H9 (cell line): ENCODE results near the gene NME4. TPM values are rescaled to one million over a fixed set of nuclear protein-coding genes. Genes with fewer than 3 reads are reported as not detected.

Experiments used
- DNase-seq: peaks from one replicate; pipeline ENCODE4 v3.0.0-alpha.2; 2017
- H2AFZ ChIP-seq: one replicate; pipeline ENCODE4 v1.6.1; 2013; ENCODE audit warnings: mild to moderate bottlenecking, low read length, control low read depth, moderate library complexity
- H2AK5ac ChIP-seq: 2 replicates; pipeline ENCODE4 v1.6.1; 2013; ENCODE audit warnings: low read length, control low read depth, mixed read lengths; ENCODE audit not compliant: insufficient read length
- H2BK120ac ChIP-seq: one replicate; pipeline ENCODE4 v1.6.1; 2013; ENCODE audit warnings: low read depth, mild to moderate bottlenecking, low read length, control low read depth, inconsistent platforms; ENCODE audit not compliant: poor library complexity, severe bottlenecking
- H2BK12ac ChIP-seq: 2 replicates; pipeline ENCODE4 v1.6.1; 2013; ENCODE audit warnings: low read length, control low read depth, mixed read lengths, low read depth; ENCODE audit not compliant: insufficient read length
- H2BK15ac ChIP-seq: 2 replicates; pipeline ENCODE4 v1.6.1; 2013; ENCODE audit warnings: low read depth, low read length, control low read depth
- H2BK20ac ChIP-seq: one replicate; pipeline ENCODE4 v1.6.1; 2013; ENCODE audit warnings: low read depth, mild to moderate bottlenecking, low read length, control low read depth, inconsistent platforms; ENCODE audit not compliant: poor library complexity, severe bottlenecking
- H2BK5ac ChIP-seq: 2 replicates; pipeline ENCODE4 v1.6.1; 2013; ENCODE audit warnings: low read length, control low read depth, mixed read lengths; ENCODE audit not compliant: insufficient read length
- H3K14ac ChIP-seq: 2 replicates; pipeline ENCODE4 v1.6.1; 2013; ENCODE audit warnings: low read length, control low read depth; ENCODE audit not compliant: insufficient read depth
- H3K18ac ChIP-seq: 2 replicates; pipeline ENCODE4 v1.6.1; 2013; ENCODE audit warnings: low read depth, mild to moderate bottlenecking, mixed read lengths, low read length, control low read depth; ENCODE audit not compliant: insufficient read length
- H3K23ac ChIP-seq: 2 replicates; pipeline ENCODE4 v1.6.1; 2013; ENCODE audit warnings: low read length, control low read depth, mixed read lengths, low read depth; ENCODE audit not compliant: insufficient read length
- H3K23me2 ChIP-seq: 2 replicates; pipeline ENCODE4 v1.6.1; 2013; ENCODE audit warnings: low read depth, mild to moderate bottlenecking, mixed read lengths, low read length, control low read depth; ENCODE audit not compliant: insufficient read length, poor library complexity, severe bottlenecking
- H3K27ac ChIP-seq: 2 replicates; pipeline ENCODE4 v1.5.1; 2013; ENCODE audit warnings: low read length, control low read depth, mixed read lengths, low read depth; ENCODE audit not compliant: insufficient read length
- H3K27me3 ChIP-seq: 2 replicates; pipeline ENCODE4 v1.6.1; 2013; ENCODE audit warnings: low read length, control low read depth, inconsistent platforms; ENCODE audit not compliant: insufficient read depth
- H3K4ac ChIP-seq: 2 replicates; pipeline ENCODE4 v1.6.1; 2013; ENCODE audit warnings: low read depth, mild to moderate bottlenecking, control low read depth, inconsistent platforms, low read length, moderate library complexity
- H3K4me1 ChIP-seq: 2 replicates; pipeline ENCODE4 v1.6.1; 2013; ENCODE audit warnings: low read length, control low read depth, inconsistent platforms; ENCODE audit not compliant: insufficient read depth
- H3K4me2 ChIP-seq: 2 replicates; pipeline ENCODE4 v1.6.1; 2013; ENCODE audit warnings: low read length, control low read depth, mixed read lengths; ENCODE audit not compliant: insufficient read length, insufficient read depth
- H3K56ac ChIP-seq: 2 replicates; pipeline ENCODE4 v1.6.1; 2013; ENCODE audit warnings: low read depth, mild to moderate bottlenecking, mixed read lengths, low read length, control low read depth; ENCODE audit not compliant: insufficient read length
- H3K79me1 ChIP-seq: 2 replicates; pipeline ENCODE4 v1.6.1; 2013; ENCODE audit warnings: low read depth, mild to moderate bottlenecking, moderate library complexity, low read length, control low read depth, inconsistent platforms; ENCODE audit not compliant: insufficient read depth, poor library complexity, severe bottlenecking
- H3K79me2 ChIP-seq: 2 replicates; pipeline ENCODE4 v1.6.1; 2013; ENCODE audit warnings: low read length, control low read depth, inconsistent platforms; ENCODE audit not compliant: insufficient read depth
- H3K9ac ChIP-seq: 2 replicates; pipeline ENCODE4 v1.6.1; 2013; ENCODE audit warnings: low read length, control low read depth, mixed read lengths; ENCODE audit not compliant: insufficient read length; ENCODE audit errors: extremely low read depth
- H3K9me3 ChIP-seq: one replicate; pipeline ENCODE4 v1.6.1; 2013; ENCODE audit warnings: low read depth, low read length, inconsistent platforms; ENCODE audit not compliant: control insufficient read depth
- H3T11ph ChIP-seq: one replicate; pipeline ENCODE4 v1.6.1; 2013; ENCODE audit warnings: mild to moderate bottlenecking, low read length, control low read depth, inconsistent platforms
- H4K20me1 ChIP-seq: one replicate; pipeline ENCODE4 v1.6.1; 2013; ENCODE audit not compliant: control insufficient read depth, insufficient read length, insufficient read depth
- H4K5ac ChIP-seq: 2 replicates; pipeline ENCODE4 v1.6.1; 2013; ENCODE audit warnings: low read depth, mild to moderate bottlenecking, mixed read lengths, low read length, control low read depth; ENCODE audit not compliant: insufficient read length
- H4K8ac ChIP-seq: replicated peaks from 2 replicates; pipeline ENCODE4 v1.6.1; 2013; ENCODE audit warnings: low read length, control low read depth, mixed read lengths, low read depth; ENCODE audit not compliant: insufficient read length
- H4K91ac ChIP-seq: 2 replicates; pipeline ENCODE4 v1.6.1; 2013; ENCODE audit warnings: low read depth, mild to moderate bottlenecking, moderate library complexity, mixed read lengths, low read length, control low read depth; ENCODE audit not compliant: insufficient read length
- H3K27ac Mint-ChIP-seq, 3 experiments: 2 replicates in 2 of 3; 3 replicates in 1 of 3; pipeline ENCODE4 v1.8.0; 2020 to 2021; ENCODE audit warnings: mixed read lengths in 3 of 3, mild to moderate bottlenecking in 1 of 3, moderate library complexity in 1 of 3
- H3K27me3 Mint-ChIP-seq: 2 replicates; pipeline ENCODE4 v1.8.0; 2021; ENCODE audit warnings: low read depth, mild to moderate bottlenecking, moderate library complexity, mixed read lengths
- H3K36me3 Mint-ChIP-seq, 3 experiments: 2 replicates in 2 of 3; 3 replicates in 1 of 3; pipeline ENCODE4 v1.8.0; 2020 to 2021; ENCODE audit warnings: low read depth in 3 of 3, mixed read lengths in 3 of 3; ENCODE audit not compliant: insufficient read depth in 1 of 3
- H3K4me1 Mint-ChIP-seq, 2 experiments: 2 replicates each; pipeline ENCODE4 v1.8.0; 2020; ENCODE audit warnings: mixed read lengths in 2 of 2
- H3K4me3 Mint-ChIP-seq, 2 experiments: 2 replicates in 1 of 2; 3 replicates in 1 of 2; pipeline ENCODE4 v1.8.0; 2020 to 2021; ENCODE audit warnings: mild to moderate bottlenecking in 2 of 2, mixed read lengths in 2 of 2, moderate library complexity in 1 of 2
- H3K9me3 Mint-ChIP-seq, 2 experiments: 2 replicates in 1 of 2; 3 replicates in 1 of 2; pipeline ENCODE4 v1.8.0; 2020; ENCODE audit warnings: mild to moderate bottlenecking in 2 of 2, mixed read lengths in 2 of 2, moderate library complexity in 1 of 2
- WGBS: extraction: QIAGEN DNeasy Blood & Tissue Kit; methylation state at CpG from one replicate; pipeline ENCODE4 v1.1.7; 2013; ENCODE audit warnings: missing lambda C conversion rate, low lambda C conversion rate, mixed read lengths; ENCODE audit not compliant: insufficient read length; ENCODE audit errors: extremely low coverage; 5-methylcytosine and 5-hydroxymethylcytosine counted together
- total RNA-seq: library from RNA; stranded (reverse); gene quantifications from 2 replicates; pipeline ENCODE4 v1.2.1, GENCODE V29; 2021
- TF ChIP-seq, protein P1 (sequence below): fragments of 200-600 bp; sonication (generic); conservative IDR thresholded peaks from 3 replicates; pipeline ENCODE4 v1.8.0; 2021; ENCODE audit warnings: antibody characterized with exemption, mild to moderate bottlenecking

Gene NME4
- total RNA-seq, 1 experiment from 2014 or later: 320 TPM

DNA sequence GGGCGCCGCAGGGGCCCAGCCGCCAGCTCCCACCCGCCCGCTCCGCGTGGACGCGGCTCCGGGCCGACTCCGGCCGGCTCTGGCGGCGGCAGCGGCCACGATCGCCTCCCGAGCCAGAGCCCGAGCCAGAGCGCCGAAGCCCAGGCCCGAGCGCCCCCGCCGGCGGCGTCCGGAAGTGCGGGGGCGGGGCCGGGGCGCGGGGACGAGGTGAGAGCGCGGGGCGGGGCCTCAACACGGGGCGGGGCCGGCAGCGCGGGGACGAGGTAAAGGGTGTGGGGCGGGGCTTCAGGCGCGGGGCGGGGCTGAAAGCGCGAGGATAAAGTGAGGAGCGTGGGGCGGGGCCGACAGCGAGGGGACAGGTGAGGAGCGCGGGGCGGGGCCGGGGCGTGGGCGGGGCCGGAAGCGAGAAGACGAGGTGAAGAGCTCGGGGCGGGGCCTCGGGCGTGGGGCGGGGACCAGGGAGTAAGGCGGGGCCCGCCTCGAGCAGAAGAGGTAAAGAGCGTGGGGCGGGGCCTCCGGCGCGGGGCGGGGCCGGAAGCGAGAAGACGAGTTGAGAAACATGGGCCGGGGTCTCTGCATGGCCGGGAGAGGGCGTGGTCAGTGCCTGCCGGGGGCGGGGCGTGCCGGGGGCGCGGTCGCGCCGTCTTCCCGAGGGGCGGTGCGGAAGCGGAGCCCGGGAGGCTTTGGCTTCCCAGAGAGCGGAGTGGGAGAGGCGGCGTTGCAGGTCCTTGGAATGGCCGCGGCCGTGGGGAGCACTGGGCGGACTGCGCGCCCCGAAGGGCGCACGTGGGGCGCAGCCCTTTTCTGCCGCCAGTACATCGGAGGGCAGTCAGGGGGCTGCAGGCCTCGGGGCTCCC, 44.2 kb upstream of the NME4 start, which contains the start of gene AXIN1:
AXIN1 (minus strand) TSS at position 177 of the 857 bp plus-strand sequence. CDS start 5,698 bp downstream, outside the sequence.
- Histone ChIP-seq H3K27me3 (no peaks in the 10 kb centered on the region), H3K4me2 (peak within 1 kb of the TSS; percentile 57), H2BK120ac (no peak within 1 kb of the TSS), H3K23ac (no peak within 1 kb of the TSS), H4K91ac (no peak within 1 kb of the TSS), H4K8ac (no peak within 1 kb of the TSS), H3K4me1 (no peaks in the 10 kb centered on the region), H3K9ac (peak within 1 kb of the TSS; percentile 62), H3K79me2 (peaks cover 15% of the 10 kb centered on the region; the same call in 1 of the 2 replicates), H3K4ac (no peak within 1 kb of the TSS), H2BK20ac (no peak within 1 kb of the TSS), H3K14ac (no peak within 1 kb of the TSS), H3K79me1 (peaks cover 5% of the 10 kb centered on the region), H3T11ph (no peak within 1 kb of the TSS), H3K23me2 (peaks cover 4% of the 10 kb centered on the region), H2AK5ac (no peak within 1 kb of the TSS), H4K5ac (no peak within 1 kb of the TSS), H3K18ac (no peak within 1 kb of the TSS), H4K20me1 (no peaks in the 10 kb centered on the region), H2BK5ac (no peak within 1 kb of the TSS), H2BK15ac (no peak within 1 kb of the TSS), H3K56ac (no peak within 1 kb of the TSS), H3K27ac (no peak within 1 kb of the TSS), H2AFZ (no peak within 1 kb of the TSS), H2BK12ac (no peak within 1 kb of the TSS), H3K9me3 (no peaks in the 10 kb centered on the region)
- peaks cover under 1 to 6% of the 10 kb centered on the region in 2 experiments; a peak in 2 of 4 replicates for H3K4me1 Mint-ChIP-seq
- TF ChIP-seq, protein P1, sequence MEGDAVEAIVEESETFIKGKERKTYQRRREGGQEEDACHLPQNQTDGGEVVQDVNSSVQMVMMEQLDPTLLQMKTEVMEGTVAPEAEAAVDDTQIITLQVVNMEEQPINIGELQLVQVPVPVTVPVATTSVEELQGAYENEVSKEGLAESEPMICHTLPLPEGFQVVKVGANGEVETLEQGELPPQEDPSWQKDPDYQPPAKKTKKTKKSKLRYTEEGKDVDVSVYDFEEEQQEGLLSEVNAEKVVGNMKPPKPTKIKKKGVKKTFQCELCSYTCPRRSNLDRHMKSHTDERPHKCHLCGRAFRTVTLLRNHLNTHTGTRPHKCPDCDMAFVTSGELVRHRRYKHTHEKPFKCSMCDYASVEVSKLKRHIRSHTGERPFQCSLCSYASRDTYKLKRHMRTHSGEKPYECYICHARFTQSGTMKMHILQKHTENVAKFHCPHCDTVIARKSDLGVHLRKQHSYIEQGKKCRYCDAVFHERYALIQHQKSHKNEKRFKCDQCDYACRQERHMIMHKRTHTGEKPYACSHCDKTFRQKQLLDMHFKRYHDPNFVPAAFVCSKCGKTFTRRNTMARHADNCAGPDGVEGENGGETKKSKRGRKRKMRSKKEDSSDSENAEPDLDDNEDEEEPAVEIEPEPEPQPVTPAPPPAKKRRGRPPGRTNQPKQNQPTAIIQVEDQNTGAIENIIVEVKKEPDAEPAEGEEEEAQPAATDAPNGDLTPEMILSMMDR: peak; percentile 52
- DNase-seq: peak; percentile 100
- peak within 1 kb of the TSS; percentile 85 to 94 for H3K4me3 Mint-ChIP-seq
- H3K36me3 Mint-ChIP-seq: peaks cover 0 to 20% (median 7%) of the 10 kb centered on the region in 3 experiments; a peak in 4 of 7 replicates
- H3K27me3 Mint-ChIP-seq: no peaks in the 10 kb centered on the region
- WGBS: no CpG with 5 or more reads among the region's 113 CpGs
- H3K9me3 Mint-ChIP-seq: no peaks in the 10 kb centered on the region
- H3K27ac Mint-ChIP-seq: peak within 1 kb of the TSS in 1 of 3 experiments; percentile 79; a peak in 1 of 7 replicates
